HG03025 (cell line): ENCODE results near the gene FAM20A.

Experiments
- ATAC-seq: cut with Tn5 transposase; IDR thresholded peaks from one replicate; pipeline ENCODE4 v1.9.1; 2021; ENCODE audit warnings: mild to moderate bottlenecking, moderate library complexity; ENCODE audit not compliant: unreplicated experiment, low FRiP score

FAM20A gene

DNA sequence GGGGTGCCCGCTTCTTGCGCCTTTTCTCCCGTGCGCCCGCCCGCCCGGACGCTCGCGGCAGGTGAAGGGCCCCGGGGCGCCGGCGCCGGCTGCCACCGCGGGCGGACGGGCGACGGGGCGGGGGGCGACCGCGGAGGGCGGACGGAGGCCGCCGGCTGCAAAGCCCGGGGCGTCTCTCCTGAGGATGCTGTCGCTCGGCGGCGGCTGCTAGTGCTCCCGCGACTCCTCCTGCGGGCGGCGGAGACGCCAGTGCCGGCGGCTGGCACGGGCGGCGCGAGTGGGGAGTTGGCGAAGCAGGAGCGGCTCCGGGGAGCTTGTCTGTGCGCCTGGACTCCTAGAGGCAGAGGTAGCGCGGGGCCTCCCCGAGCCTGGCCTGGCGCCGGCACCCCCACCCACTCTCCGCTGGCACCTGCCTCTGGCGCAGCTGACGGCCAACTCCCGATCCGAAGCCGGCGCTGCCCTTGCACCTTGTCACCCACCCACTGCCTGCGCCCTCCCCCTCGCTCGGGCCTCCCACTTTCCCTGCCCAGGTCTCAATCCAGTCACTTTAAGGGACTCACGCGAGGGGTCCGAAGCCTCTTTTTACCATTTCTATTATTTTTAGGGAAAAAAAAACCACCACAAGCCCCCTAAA, at the start of gene FAM20A:
FAM20A (minus strand) TSS at position 437 of the 634 bp plus-strand sequence. CDS start 701 bp downstream, outside the sequence.
- no peak for ATAC-seq

DNA sequence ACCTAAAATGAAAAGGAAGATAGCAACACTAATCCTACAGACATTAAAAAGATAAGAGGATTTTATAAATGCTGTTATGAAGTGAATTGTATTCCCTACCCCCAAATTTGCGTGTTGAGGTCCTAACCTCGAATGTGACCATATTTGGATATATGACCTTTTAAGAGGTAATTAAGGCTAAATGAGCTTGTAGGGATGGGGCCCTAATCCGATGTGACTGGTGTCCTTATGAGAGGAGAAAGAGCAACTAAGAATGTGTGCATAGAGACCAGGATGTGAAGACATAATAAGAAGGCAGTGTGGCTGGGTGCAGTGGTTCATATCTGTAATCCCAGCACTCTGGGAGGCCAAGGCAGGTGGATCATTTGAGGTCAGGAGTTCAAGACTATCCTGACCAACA, 48.2 kb upstream of the FAM20A start:
- ATAC-seq = no peak

DNA sequence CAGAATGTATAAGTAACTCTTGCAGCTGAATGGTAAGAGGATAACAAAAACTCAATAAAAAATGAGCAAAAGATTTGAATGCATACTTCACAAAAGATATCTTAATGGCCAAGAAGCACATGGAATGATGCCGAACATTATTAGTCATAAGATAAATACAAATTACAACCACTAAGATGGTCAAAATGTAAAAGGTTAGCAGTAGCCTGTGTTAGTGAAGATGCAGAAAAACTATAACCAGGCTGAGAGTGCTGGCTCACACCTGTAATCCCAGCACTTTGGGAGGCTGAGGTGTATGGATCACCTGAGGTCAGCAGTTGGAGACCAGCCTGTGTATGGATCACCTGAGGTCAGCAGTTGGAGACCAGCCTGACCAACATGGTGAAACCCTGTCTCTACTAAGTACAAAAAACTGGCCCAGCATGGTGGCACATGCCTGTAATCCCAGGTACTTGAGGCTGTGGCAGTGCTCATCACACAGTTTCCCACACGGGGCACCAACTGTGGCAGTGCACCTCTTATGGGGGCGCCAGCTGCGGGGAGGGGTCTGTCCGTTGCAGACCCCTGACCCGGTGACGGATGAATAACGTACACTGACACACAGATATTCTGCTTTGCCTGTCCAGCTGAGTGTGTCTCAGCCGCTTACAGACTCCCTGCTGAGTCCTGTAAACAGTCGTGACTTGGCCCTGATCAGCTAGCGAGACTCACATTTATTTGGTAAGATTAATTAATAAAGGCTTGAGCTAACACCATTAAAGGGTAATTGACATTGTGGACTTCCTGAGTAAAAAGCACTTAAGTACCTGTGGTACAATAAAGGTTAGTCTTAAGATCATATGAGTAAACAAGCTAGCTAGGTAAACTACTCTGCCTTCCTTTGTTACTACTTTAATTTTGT, 45.7 kb upstream of the FAM20A start:
- no peak for ATAC-seq

DNA sequence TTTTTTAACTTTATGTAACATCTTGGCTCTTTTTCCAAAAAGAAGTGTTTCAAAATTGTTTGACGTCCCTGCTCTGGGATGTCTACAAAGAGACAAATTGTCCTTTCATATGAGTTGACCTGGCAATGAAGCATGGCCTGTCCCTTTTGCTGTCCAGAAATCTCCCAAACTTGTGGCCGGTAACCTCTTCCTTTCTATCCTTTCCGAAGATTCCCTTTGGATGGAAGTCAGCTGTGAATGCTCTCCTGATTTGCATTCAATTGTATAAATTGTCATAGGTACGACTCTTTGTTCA, 40.9 kb upstream of the FAM20A start:
- no peak for ATAC-seq

DNA sequence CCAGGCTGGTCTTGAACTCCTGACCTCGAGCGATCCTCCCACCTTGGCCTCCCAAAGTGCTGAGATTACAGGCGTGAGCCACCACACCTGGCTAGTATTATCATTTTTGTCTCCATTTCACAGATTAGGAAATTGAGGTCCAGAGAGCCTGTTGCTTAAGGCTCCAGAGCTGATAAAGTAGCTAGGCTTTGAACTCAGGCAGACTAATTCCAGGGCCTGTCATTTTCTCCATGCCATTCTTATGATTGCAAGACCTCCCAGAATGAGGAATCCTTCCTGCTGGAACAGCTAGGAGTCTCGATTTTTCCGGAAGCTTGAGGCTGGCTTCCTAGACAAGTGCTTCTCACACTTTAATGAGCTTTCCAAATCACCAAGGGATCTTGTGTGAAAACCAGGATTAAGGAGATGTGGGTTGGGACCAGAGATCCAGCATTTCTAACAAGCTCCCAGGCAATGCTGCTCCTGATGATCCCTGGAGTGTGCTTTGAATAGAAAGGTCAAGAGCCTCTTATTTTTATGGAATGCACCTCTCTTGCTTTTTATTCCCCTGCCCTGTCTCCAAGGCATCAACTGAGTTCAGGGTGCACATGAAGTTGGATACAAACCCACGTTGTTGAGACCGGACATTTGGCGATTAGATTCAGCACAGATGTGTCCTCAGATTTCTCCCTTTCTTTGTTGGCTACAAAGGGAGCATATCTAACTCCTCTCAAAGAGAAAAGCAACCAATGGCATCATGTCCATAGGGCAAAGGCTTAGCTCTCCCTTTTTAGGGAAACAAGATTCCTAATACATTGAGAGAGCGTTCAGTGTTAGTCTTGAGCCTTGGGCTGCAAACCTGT, 40.3 kb upstream of the FAM20A start:
- ATAC-seq = no peak

DNA sequence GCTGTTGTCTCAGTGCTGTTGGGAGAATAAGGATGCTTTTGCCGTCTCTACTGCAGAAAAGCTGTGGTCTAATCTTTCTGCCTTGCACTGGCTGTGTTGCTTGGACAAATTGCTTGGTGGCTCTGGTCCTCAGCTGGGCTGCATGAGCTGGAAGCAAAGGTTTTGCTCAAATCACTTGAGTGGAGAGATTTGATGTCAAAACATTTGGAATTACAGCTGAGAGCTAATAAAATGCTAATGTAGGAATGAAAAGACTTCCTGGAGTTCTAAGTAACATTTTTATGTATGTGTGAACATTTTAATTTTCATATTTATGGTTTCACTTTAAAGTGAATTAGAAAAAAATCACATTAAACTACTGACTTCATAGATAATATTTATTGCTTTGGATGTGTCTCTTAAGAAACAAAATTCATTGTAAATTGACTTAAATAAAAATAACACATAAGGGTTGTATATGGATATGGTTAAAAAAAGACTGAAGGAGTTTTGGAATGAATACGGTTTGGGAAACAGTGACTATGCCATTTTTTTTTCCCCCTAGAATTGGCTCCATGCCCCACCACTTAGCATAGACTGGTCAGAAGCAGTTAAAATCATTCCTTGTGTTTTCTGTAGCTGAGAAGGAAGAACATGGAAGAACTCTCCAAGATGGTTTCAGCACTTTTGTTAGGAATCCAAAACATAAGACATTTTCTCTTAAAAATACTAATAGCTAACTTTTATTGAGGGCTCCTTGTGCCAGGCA, 39.2 kb upstream of the FAM20A start:
- no peak for ATAC-seq

DNA sequence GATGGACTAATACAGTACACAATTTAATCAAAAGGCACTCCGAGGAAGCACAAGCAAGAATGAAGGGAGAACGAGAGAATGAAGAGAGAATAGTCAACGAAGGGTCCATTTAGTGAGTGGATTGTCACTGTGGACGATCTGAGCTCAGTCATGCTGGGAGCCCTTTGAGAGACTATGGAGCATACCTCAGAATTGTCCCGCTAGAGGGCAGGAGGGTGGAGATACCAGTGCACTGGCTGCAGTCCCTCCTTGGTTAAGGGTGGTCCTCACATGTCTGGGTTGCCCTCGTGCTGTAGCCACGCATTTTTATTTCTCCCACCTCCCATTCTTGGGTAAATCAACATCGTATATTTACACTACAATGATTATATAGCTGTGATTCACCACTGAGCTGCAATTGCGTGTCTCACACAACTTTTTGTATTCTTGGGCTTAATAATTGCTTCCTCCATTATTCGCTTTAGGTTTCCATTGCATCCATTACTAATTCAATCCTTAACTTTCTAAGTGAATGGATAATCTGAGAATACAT, 33.2 kb upstream of the FAM20A start:
- ATAC-seq = no peak

DNA sequence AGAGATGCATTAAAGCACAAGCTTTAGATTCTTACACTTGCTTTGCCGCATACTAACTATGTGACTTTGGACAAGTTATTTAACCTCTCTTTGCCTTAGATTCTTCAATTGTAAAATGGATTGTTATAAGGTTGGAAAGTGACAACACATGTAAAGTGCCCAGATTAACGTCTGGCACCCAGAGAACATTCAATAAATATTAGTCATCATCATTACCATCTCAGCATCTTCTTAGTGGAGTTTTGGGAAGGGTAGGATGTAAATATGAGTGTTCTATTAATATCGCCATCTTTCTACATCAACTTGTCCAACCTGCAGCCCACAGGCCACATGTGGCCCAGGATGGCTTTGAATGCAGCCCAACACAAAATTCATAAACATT, 27.4 kb upstream of the FAM20A start:
- no peak for ATAC-seq

DNA sequence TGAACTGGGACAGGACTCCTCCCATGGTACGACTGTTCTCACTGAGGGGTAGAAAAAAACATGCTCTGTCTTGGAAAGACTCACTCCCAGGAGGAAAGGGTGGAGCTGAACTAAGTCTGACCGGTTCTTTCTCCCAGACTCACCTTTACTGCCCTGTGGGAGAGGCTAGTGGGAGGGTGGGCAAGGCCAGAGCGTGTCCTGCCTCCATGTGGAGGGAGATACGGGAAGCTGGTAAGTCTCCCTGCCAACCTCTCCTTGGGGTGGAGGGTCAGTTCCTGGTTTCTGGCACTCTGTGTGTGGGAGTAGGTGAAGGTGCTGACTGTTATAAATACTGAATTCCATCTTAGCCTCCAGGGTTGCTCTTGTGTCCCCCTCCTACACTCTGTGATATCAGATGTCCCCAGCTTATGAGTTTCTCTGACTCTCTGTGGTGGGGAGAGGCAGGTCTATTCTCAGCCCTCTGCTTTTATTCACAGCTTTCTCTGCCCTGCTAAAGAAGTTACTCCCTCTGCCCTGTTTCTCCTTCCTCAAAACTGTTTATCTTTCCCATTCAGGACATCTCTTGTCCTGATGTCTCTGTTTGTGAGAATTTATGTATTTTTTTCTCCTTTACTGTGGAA, 26.9 kb upstream of the FAM20A start:
- no peak for ATAC-seq

DNA sequence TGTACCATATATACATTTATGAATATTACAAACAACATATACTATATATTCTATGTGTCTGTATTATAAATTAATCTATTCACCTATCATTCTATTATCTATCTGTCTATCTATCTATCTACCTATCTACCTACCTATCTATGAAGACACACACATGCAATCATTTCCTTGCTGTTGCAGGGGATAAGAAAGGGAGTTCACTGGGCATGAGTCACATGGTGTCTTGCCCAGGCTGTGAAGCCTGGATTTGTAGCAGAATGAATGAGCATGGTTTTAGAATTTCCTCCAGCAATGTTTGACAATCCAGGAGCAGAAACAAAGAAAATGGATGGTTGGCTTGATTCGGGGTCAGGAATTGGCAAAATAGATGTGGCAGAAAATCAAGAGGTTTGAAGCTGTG, 23.2 kb upstream of the FAM20A start:
- ATAC-seq = no peak

DNA sequence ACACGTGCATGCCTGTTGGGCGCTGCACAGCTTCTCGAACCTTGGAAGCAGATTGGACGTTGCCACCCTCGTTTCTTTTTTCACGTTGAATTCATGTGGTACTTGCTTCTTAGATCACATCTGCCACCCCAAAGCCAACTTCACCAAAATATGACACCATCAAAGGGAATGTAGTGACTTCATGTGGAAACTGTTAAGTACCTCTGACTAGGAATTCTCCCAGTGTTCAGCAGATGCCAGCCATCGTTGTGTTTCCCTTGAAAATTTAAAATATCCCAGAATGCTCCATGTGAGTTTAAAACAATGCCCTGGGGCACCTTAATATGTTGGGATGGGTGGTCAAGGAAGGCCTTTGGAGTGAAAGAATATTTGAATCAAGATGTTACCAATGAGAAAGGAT, 22.6 kb upstream of the FAM20A start:
- ATAC-seq = no peak

DNA sequence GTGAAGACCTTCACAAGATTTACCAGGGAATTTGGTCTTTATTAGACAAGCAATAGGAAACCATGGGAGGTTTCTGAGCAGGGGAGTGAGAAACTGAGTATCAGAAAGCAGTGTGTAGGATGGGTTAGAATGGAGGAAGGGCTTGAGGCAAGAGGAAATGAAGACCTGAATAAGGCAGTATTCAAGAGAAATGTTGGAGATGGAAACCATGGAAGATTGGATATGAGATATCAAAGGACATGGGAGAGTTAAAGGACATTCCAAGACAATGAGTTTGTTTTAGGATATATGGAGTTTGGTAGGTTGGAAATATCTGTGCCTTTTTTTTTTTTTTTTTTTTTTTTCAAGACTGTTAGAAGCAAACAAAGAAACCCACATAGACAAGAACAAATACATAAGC, 21.3 kb upstream of the FAM20A start:
- no peak for ATAC-seq

DNA sequence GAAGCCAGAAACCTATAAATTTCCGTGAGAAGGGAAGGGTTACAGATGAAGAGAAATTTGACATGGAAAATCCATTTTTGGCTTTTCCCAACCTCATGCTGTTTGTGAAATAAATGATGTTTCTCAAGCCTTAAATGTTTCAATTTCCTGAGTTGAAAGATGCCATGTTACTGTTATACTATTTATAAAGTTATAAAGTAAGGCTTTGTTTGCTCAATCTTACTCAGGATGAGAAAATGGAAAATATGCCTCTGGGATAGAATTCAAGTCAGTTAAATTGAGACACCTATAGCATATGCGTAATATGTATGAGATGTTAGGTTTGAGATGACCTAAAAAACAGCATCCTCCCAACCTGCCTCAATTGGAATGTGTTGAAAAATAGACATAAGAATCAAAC, 19.9 kb upstream of the FAM20A start:
- no peak for ATAC-seq

DNA sequence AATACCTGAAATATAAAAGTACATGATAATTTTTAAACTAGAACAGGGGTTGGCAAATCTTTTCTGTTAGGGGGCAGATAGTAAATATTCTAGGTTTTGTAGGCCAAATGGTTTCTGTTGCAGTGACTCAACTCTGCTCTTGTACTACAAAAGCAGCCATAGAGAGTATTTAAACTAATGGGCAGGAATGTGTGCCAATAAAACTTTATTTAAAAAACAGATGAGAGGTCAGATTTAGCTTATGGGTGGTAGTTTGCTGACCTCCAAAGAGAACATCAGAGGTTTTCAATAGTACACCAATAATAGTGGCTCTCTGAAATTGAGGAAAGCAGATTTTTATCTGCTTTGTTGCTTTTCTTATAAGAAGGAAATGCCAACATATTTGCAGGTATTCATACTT, 15.2 kb upstream of the FAM20A start:
- ATAC-seq = no peak

DNA sequence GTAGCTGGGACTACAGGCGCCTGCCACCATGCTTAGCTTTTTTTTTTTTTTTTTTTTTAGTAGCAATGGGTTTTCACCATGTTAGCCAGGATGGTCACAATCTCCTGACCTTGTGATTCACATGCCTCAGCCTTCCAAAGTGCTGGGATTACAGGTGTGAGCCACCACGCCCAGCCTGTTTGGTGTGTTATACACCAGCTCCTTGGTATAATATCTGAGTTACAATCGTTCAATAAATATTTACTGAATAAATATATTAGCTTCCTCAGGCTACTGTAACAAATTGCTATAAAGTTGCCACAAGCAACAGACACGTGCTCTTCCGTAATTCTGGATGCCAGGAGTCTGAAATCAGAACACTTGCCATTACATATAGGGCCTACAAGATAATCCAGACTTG, 13.6 kb upstream of the FAM20A start:
- no peak for ATAC-seq

DNA sequence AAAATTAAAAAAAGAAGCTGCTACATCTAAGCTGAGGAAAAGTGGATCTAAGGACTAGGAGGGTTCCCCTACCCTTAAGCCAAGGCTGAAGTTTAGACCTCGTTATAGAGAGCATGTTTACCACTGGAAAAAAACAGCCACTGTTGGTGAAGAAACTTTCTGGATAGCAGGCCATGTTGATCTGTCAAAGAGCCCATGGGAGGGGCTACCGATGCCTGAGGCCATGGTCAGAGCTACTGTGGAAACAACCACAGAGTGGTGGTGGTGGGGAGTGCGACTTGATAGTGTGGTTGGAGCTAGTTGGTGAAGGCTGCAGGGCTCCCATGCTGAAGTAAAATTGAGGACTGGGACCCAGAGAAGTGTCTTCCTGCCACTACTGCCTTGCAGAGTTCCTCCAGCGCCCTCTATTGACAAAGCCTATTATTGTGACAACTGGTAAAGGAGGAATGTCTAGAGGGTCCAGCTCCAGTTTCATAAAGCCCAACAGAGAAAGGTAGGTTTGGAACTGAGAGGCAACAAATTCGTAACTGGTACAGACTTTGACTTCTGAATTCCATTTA, 12.7 kb upstream of the FAM20A start:
- ATAC-seq = no peak

DNA sequence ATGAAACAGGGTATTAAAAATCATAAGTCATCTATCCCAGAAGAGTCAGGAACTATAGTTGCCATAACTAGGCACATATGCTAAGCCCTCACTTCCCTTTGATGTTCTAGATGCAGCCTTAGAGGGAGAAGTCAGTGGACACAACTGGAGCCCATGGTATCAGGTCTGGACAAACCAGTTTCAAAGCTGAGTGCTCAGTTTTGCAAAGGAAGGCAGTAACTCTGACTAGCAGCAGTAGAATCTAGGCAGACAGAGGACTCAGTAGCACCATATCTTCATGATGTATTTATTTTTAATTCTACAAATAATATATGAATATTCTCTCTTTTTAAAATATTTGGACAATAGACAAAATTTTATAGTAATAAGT, 11.7 kb upstream of the FAM20A start:
- ATAC-seq = no peak

DNA sequence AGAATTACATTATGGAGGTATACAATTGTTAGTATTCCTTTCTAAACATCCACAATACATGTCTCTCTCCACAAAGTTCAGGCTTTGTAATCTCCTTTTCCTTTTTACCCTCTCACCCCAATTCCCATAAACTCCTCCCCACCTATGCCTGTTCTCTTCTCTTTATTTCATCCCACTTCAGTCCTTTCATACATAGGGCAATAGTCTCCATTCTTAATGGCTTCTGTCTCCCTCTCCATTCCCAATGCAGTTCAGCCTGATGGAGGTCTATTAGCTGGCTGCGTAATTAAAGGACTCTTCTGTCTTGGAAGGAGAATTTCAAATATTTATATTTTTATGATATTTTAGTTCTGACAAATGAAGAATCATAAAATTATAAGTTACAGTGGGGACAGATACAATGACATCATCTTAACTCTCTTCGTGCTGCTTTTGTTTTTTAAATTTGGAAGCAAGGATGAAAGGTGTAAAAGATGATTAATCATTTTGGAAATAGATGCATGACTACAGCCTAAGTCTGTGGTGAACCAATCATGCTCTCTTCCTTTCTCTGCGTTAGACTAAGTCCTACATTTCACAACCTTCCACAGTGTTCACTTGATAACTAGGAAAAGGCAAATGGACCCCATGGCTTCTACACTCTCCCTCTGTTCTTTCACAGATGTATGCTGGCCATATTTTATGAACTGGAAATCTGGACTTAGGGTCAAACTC, 11.2 kb upstream of the FAM20A start:
- no peak for ATAC-seq
